Hepatocyte (in vitro differentiated cells): Measurements from ENCODE around the gene DPYD. TPM values are rescaled to one million over a fixed set of nuclear protein-coding genes. Genes with fewer than 3 reads are reported as not detected.

ENCODE experiments used
- DNase-seq: peaks from one replicate; pipeline ENCODE4 v3.0.0-alpha.2; 2016; ENCODE audit warnings: low spot score
- H2AFZ ChIP-seq: fragments of 200-600 bp; sonication (generic); 2 replicates; pipeline ENCODE4 v1.6.0; 2016; ENCODE audit warnings: antibody characterized with exemption, mild to moderate bottlenecking
- H3K27ac ChIP-seq: fragments of 200-600 bp; sonication (generic); 2 replicates; pipeline ENCODE4 v1.5.1; 2016; ENCODE audit warnings: mild to moderate bottlenecking
- H3K27me3 ChIP-seq: fragments of 200-600 bp; sonication (generic); 2 replicates; pipeline ENCODE4 v1.6.1; 2016
- H3K36me3 ChIP-seq: fragments of 200-600 bp; sonication (generic); replicated peaks from 2 replicates; pipeline ENCODE4 v1.5.1; 2016; ENCODE audit warnings: low read depth; ENCODE audit not compliant: insufficient read depth
- H3K4me1 ChIP-seq: fragments of 200-600 bp; sonication (generic); 2 replicates; pipeline ENCODE4 v1.5.1; 2016; ENCODE audit warnings: mild to moderate bottlenecking, moderate library complexity; ENCODE audit not compliant: insufficient read depth
- H3K4me2 ChIP-seq: fragments of 200-600 bp; sonication (generic); 2 replicates; pipeline ENCODE4 v1.6.0; 2016
- H3K4me3 ChIP-seq: fragments of 200-600 bp; sonication (generic); 2 replicates; pipeline ENCODE4 v1.5.1; 2016; ENCODE audit warnings: mild to moderate bottlenecking
- H3K79me2 ChIP-seq: fragments of 200-600 bp; sonication (generic); 2 replicates; pipeline ENCODE4 v1.6.0; 2017; ENCODE audit warnings: mild to moderate bottlenecking
- H3K9me2 ChIP-seq: fragments of 200-600 bp; sonication (generic); replicated peaks from 2 replicates; pipeline ENCODE4 v1.6.0; 2017; ENCODE audit warnings: mild to moderate bottlenecking; ENCODE audit not compliant: insufficient read depth
- H3K9me3 ChIP-seq: fragments of 200-600 bp; sonication (generic); 2 replicates; pipeline ENCODE4 v1.5.1; 2016; ENCODE audit warnings: low read depth, mild to moderate bottlenecking
- H4K20me1 ChIP-seq: fragments of 200-600 bp; sonication (generic); 2 replicates; pipeline ENCODE4 v1.6.0; 2016; ENCODE audit warnings: mild to moderate bottlenecking; ENCODE audit not compliant: insufficient read depth, poor library complexity, severe bottlenecking
- EZH2 ChIP-seq: fragments of 200-600 bp; sonication (generic); IDR thresholded peaks from 2 replicates; pipeline ENCODE4 v1.6.1; 2016; ENCODE audit warnings: antibody characterized with exemption, mild to moderate bottlenecking, borderline replicate concordance
- EZH2phosphoT487 ChIP-seq: fragments of 200-600 bp; sonication (generic); IDR thresholded peaks from one replicate; pipeline ENCODE4 v1.6.1; 2018; ENCODE audit warnings: antibody characterized with exemption, mild to moderate bottlenecking, low read depth, moderate library complexity; ENCODE audit not compliant: unreplicated experiment, severe bottlenecking
- WGBS: methylation state at CpG from one replicate; pipeline ENCODE4 v1.1.6; 2016; ENCODE audit warnings: low lambda C conversion rate; ENCODE audit errors: missing lambda C conversion rate; 5-methylcytosine and 5-hydroxymethylcytosine counted together
- polyA plus RNA-seq: library from polyadenylated mRNA; unstranded; fragments of >200 nt; fragmentation: Nextera tagmentation; extraction: Ambion mirVana; gene quantifications from 2 replicates; pipeline ENCODE4 v1.2.1, GENCODE V29; 2016
- total RNA-seq: library from RNA; depleted of rRNA; stranded (reverse); fragments of >200 nt; gene quantifications from 2 replicates; pipeline ENCODE4 v1.2.3, GENCODE V29; 2014
- TF ChIP-seq, protein P1 (sequence below): fragments of 200-600 bp; sonication (generic); IDR thresholded peaks from 2 replicates; pipeline ENCODE4 v1.5.1; 2016; ENCODE audit warnings: antibody characterized with exemption, mild to moderate bottlenecking; ENCODE audit not compliant: poor library complexity

The DPYD gene
- total and polyA plus RNA-seq, 2 experiments from 2014 or later = 7.5 to 21.8 TPM

GRCh38 chr1:97545446-97545845 is 375.4 kb downstream of the DPYD start:
- TF ChIP-seq EZH2 (no peak), EZH2phosphoT487 (no peak)
- Histone ChIP-seq H3K9me3 (no peaks in the 10 kb centered on the region), H3K4me2 (no peak overlapping the region), H3K27ac (no peak overlapping the region), H3K4me1 (no peaks in the 10 kb centered on the region), H2AFZ (no peak overlapping the region), H4K20me1 (no peaks in the 10 kb centered on the region), H3K4me3 (no peak overlapping the region), H3K79me2 (no peaks in the 10 kb centered on the region), H3K9me2 (no peaks in the 10 kb centered on the region), H3K36me3 (no peaks in the 10 kb centered on the region), H3K27me3 (no peaks in the 10 kb centered on the region)
- DNase-seq = no peak
- WGBS = 74% methylated on average over 4 of the region's 4 CpGs

- Histone ChIP-seq H3K36me3 (no peaks in the 10 kb centered on the region), H3K9me3 (no peaks in the 10 kb centered on the region), H3K27me3 (no peaks in the 10 kb centered on the region), H4K20me1 (no peaks in the 10 kb centered on the region), H2AFZ (no peak overlapping the region), H3K27ac (no peak overlapping the region), H3K4me1 (no peaks in the 10 kb centered on the region), H3K9me2 (no peaks in the 10 kb centered on the region), H3K4me3 (no peak overlapping the region), H3K79me2 (no peaks in the 10 kb centered on the region), H3K4me2 (no peak overlapping the region)
- WGBS = 94% methylated on average over 6 of the region's 6 CpGs
- TF ChIP-seq, protein P1, sequence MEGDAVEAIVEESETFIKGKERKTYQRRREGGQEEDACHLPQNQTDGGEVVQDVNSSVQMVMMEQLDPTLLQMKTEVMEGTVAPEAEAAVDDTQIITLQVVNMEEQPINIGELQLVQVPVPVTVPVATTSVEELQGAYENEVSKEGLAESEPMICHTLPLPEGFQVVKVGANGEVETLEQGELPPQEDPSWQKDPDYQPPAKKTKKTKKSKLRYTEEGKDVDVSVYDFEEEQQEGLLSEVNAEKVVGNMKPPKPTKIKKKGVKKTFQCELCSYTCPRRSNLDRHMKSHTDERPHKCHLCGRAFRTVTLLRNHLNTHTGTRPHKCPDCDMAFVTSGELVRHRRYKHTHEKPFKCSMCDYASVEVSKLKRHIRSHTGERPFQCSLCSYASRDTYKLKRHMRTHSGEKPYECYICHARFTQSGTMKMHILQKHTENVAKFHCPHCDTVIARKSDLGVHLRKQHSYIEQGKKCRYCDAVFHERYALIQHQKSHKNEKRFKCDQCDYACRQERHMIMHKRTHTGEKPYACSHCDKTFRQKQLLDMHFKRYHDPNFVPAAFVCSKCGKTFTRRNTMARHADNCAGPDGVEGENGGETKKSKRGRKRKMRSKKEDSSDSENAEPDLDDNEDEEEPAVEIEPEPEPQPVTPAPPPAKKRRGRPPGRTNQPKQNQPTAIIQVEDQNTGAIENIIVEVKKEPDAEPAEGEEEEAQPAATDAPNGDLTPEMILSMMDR = no peak
- TF ChIP-seq EZH2phosphoT487 (no peak), EZH2 (no peak)
- DNase-seq = no peak
Measured at GRCh38 chr1:97540346-97540888, 380.4 kb downstream of the DPYD start.

GRCh38 chr1:97538113-97538512 is 382.7 kb downstream of the DPYD start:
- TF ChIP-seq, protein P1 = no peak
- no peak for TF ChIP-seq EZH2phosphoT487
- TF ChIP-seq EZH2 = no peak
- Histone ChIP-seq H4K20me1 (no peaks in the 10 kb centered on the region), H3K4me1 (no peaks in the 10 kb centered on the region), H3K27ac (no peak overlapping the region), H3K4me2 (no peak overlapping the region), H3K9me2 (no peaks in the 10 kb centered on the region), H3K79me2 (no peaks in the 10 kb centered on the region), H2AFZ (no peak overlapping the region), H3K36me3 (no peaks in the 10 kb centered on the region), H3K4me3 (no peak overlapping the region), H3K9me3 (no peaks in the 10 kb centered on the region), H3K27me3 (no peaks in the 10 kb centered on the region)
- 95% methylated on average over 2 of the region's 2 CpGs for WGBS
- DNase-seq = no peak

- TF ChIP-seq, protein P1 = no peak
- TF ChIP-seq EZH2 = no peak
- TF ChIP-seq EZH2phosphoT487 = no peak
- Histone ChIP-seq H3K9me3 (no peaks in the 10 kb centered on the region), H3K9me2 (no peaks in the 10 kb centered on the region), H3K4me3 (no peak overlapping the region), H3K27ac (no peak overlapping the region), H4K20me1 (no peaks in the 10 kb centered on the region), H3K4me1 (no peaks in the 10 kb centered on the region), H3K79me2 (no peaks in the 10 kb centered on the region), H2AFZ (no peak overlapping the region), H3K36me3 (no peaks in the 10 kb centered on the region), H3K4me2 (no peak overlapping the region), H3K27me3 (no peaks in the 10 kb centered on the region)
- 62% methylated on average over 2 of the region's 2 CpGs for WGBS
- DNase-seq = no peak
Measured at GRCh38 chr1:97533358-97533757, 387.5 kb downstream of the DPYD start.
